ENCODE results near the gene TOGARAM2. TPM values are rescaled to one million over a fixed set of nuclear protein-coding genes. Genes with fewer than 3 reads are reported as not detected.

Gene TOGARAM2
- total RNA-seq, 5 donors from 2014 or later (not counting 1 experiment from before 2014, with no cell fraction given), result 1.7 to 5.2 (median 2.7) TPM

GRCh38 chr2:28956415-28956826 lies 24.7 kb upstream of the TOGARAM2 start:
- ChIA-PET CTCF (interaction anchor here (0.5 to 1.7 kb wide), 9 partner anchors 33 to 240 kb away, joined by 3 to 9 read pairs (median 4); no protein-coding TSS in a partner anchor), POLR2A (no interaction called here)
- H3K4me1 ChIP-seq (ENCODE audit: control insufficient read depth in 1 of 2, extremely low read depth in 1 of 2, insufficient read depth in 2 of 2, low read length in 2 of 2), result peaks cover 0 to 6% of the 10 kb centered on the region in 2 experiments
- no peak overlapping the region for H3K27ac ChIP-seq (ENCODE audit: low read length)
- Mint-ChIP-seq H3K27me3 (peaks cover 0 to 6% of the 10 kb centered on the region in 2 donors), H3K4me1 (peaks cover 7 to 13% (median 11%) of the 10 kb centered on the region in 3 donors), H3K27ac (peak overlapping the region; percentile 31 to 59), H3K4me3 (peak overlapping the region in 2 of 3 donors; percentile 67 to 75), H3K36me3 (no peaks in the 10 kb centered on the region), H3K9me3 (no peaks in the 10 kb centered on the region)
- peaks cover 0 to 9% of the 10 kb centered on the region in 2 experiments for H3K27me3 ChIP-seq (replicated peaks in 1 of 2; ENCODE audit: control insufficient read depth in 2 of 2, extremely low read depth in 1 of 2, insufficient read depth in 2 of 2, low read length in 1 of 2)
- H3K36me3 ChIP-seq (ENCODE audit: control insufficient read depth in 2 of 2, extremely low read depth in 1 of 2, insufficient read depth in 1 of 2, low read length in 1 of 2), result no peaks in the 10 kb centered on the region
- no peaks in the 10 kb centered on the region for H3K9me3 ChIP-seq
- DNase-seq, result peak in 31 of 35 experiments; percentile 4 to 61 (median 34)
- ATAC-seq (replicated peaks in 1 of 4), result peak; percentile 47 to 86 (median 65)
- H3K4me3 ChIP-seq (ENCODE audit: control insufficient read depth in 1 of 2, extremely low read depth in 1 of 2, low read length in 1 of 2), result no peak overlapping the region
- 21% methylated on average over 10 of the region's 11 CpGs for WGBS (ENCODE audit: insufficient coverage)

- H3K9me3 ChIP-seq, result no peaks in the 10 kb centered on the region
- H3K36me3 ChIP-seq (ENCODE audit: control insufficient read depth in 2 of 2, extremely low read depth in 1 of 2, insufficient read depth in 1 of 2, low read length in 1 of 2), result no peaks in the 10 kb centered on the region
- peaks cover 0 to 6% of the 10 kb centered on the region in 2 donors for H3K27me3 Mint-ChIP-seq
- CTCF ChIA-PET, result interaction anchor here (0.5 to 1.7 kb wide), 6 partner anchors 45 to 239 kb away, joined by 3 to 9 read pairs (median 4); no protein-coding TSS in a partner anchor
- POLR2A ChIA-PET, result no interaction called here
- H3K36me3 Mint-ChIP-seq, result no peaks in the 10 kb centered on the region
- no peaks in the 10 kb centered on the region for H3K9me3 Mint-ChIP-seq
- H3K4me3 Mint-ChIP-seq, result peak overlapping the region in 2 of 3 donors; percentile 67 to 75
- ATAC-seq (replicated peaks in 1 of 4) (peak in 1 of 4 experiments; percentile 23), DNase-seq (peak in 5 of 35 experiments; percentile 6 to 33 (median 22))
- H3K4me1 Mint-ChIP-seq, result peaks cover 7 to 13% (median 11%) of the 10 kb centered on the region in 3 donors
- peaks cover 0 to 6% of the 10 kb centered on the region in 2 experiments for H3K4me1 ChIP-seq (ENCODE audit: control insufficient read depth in 1 of 2, extremely low read depth in 1 of 2, insufficient read depth in 2 of 2, low read length in 2 of 2)
- H3K27ac Mint-ChIP-seq, result peak overlapping the region; percentile 12 to 36
- H3K27ac ChIP-seq (ENCODE audit: low read length), result no peak overlapping the region
- H3K27me3 ChIP-seq (replicated peaks in 1 of 2; ENCODE audit: control insufficient read depth in 2 of 2, extremely low read depth in 1 of 2, insufficient read depth in 2 of 2, low read length in 1 of 2), result peaks cover 0 to 9% of the 10 kb centered on the region in 2 experiments
- WGBS (ENCODE audit: insufficient coverage), result 100% methylated on average over 4 of the region's 15 CpGs
- no peak overlapping the region for H3K4me3 ChIP-seq (ENCODE audit: control insufficient read depth in 1 of 2, extremely low read depth in 1 of 2, low read length in 1 of 2)
These were observed 24.2 kb upstream of the TOGARAM2 start for GRCh38 chr2:28956890-28957289.

DNA sequence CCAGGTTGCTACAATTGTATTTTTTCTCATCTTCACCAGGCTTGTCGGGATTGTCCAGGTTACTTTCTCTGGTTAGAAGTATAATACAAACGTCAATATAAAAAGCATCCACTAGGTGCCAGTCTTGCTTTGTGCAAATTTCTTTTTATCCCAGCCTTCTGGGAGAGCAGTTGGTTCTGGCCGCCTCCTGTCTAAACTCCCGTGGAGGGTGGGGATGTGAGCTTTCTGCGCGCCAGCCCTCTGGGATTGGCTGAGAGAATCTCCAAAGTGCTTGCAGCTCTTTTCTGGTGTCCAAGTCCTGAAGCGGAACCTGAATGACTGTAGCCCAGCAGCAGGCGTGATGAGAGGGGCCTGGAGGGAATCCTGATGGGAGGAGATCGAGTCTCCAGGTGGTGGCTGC lies 22.4 kb upstream of the TOGARAM2 start:
- DNase-seq (peak in 23 of 35 experiments; percentile 3 to 76 (median 18)), ATAC-seq (replicated peaks in 1 of 4) (peak; percentile 52 to 75 (median 60))
- 20% methylated on average over 5 of the region's 9 CpGs for WGBS (ENCODE audit: insufficient coverage)
- Mint-ChIP-seq H3K36me3 (no peaks in the 10 kb centered on the region), H3K4me1 (peaks cover 7 to 13% (median 11%) of the 10 kb centered on the region in 3 donors), H3K27me3 (peaks cover 0 to 6% of the 10 kb centered on the region in 2 donors), H3K4me3 (no peak overlapping the region), H3K9me3 (no peaks in the 10 kb centered on the region), H3K27ac (no peak overlapping the region)
- H3K27me3 ChIP-seq (replicated peaks in 1 of 2; ENCODE audit: control insufficient read depth in 2 of 2, extremely low read depth in 1 of 2, insufficient read depth in 2 of 2, low read length in 1 of 2), result peaks cover 0 to 9% of the 10 kb centered on the region in 2 experiments
- no peaks in the 10 kb centered on the region for H3K36me3 ChIP-seq (ENCODE audit: control insufficient read depth in 2 of 2, extremely low read depth in 1 of 2, insufficient read depth in 1 of 2, low read length in 1 of 2)
- H3K9me3 ChIP-seq, result no peaks in the 10 kb centered on the region
- H3K27ac ChIP-seq (ENCODE audit: low read length), result no peak overlapping the region
- CTCF ChIA-PET, result interaction anchor here (0.7 to 1.8 kb wide), 10 partner anchors 52 to 1744 kb away, joined by 3 to 7 read pairs (median 3); no protein-coding TSS in a partner anchor
- H3K4me1 ChIP-seq (ENCODE audit: control insufficient read depth in 1 of 2, extremely low read depth in 1 of 2, insufficient read depth in 2 of 2, low read length in 2 of 2), result peaks cover 0 to 6% of the 10 kb centered on the region in 2 experiments
- no peak overlapping the region for H3K4me3 ChIP-seq (ENCODE audit: control insufficient read depth in 1 of 2, extremely low read depth in 1 of 2, low read length in 1 of 2)
- POLR2A ChIA-PET, result interaction anchor here in 1 of 2 donors (0.7 kb wide), 1 partner anchor 160 kb away, joined by 6 read pairs; no protein-coding TSS in a partner anchor

GRCh38 chr2:28960401-28960800 lies 20.7 kb upstream of the TOGARAM2 start:
- ChIA-PET POLR2A (no interaction called here), CTCF (interaction anchor here in 1 of 2 donors (0.5 kb wide), 1 partner anchor 348 kb away, joined by 3 read pairs; no protein-coding TSS in a partner anchor)
- Histone ChIP-seq H3K27ac (ENCODE audit: low read length) (no peak overlapping the region), H3K4me1 (ENCODE audit: control insufficient read depth in 1 of 2, extremely low read depth in 1 of 2, insufficient read depth in 2 of 2, low read length in 2 of 2) (peaks cover 0 to 6% of the 10 kb centered on the region in 2 experiments), H3K4me3 (ENCODE audit: control insufficient read depth in 1 of 2, extremely low read depth in 1 of 2, low read length in 1 of 2) (no peak overlapping the region), H3K27me3 (replicated peaks in 1 of 2; ENCODE audit: control insufficient read depth in 2 of 2, extremely low read depth in 1 of 2, insufficient read depth in 2 of 2, low read length in 1 of 2) (peaks cover 0 to 4% of the 10 kb centered on the region in 2 experiments), H3K9me3 (no peaks in the 10 kb centered on the region), H3K36me3 (ENCODE audit: control insufficient read depth in 2 of 2, extremely low read depth in 1 of 2, insufficient read depth in 1 of 2, low read length in 1 of 2) (no peaks in the 10 kb centered on the region)
- H3K27ac Mint-ChIP-seq, result no peak overlapping the region
- H3K9me3 Mint-ChIP-seq, result no peaks in the 10 kb centered on the region
- H3K36me3 Mint-ChIP-seq, result no peaks in the 10 kb centered on the region
- DNase-seq (no peak), ATAC-seq (replicated peaks in 1 of 4) (no peak)
- no peak overlapping the region for H3K4me3 Mint-ChIP-seq
- H3K4me1 Mint-ChIP-seq, result peaks cover 7 to 13% (median 11%) of the 10 kb centered on the region in 3 donors
- peaks cover 0 to 6% of the 10 kb centered on the region in 2 donors for H3K27me3 Mint-ChIP-seq
- 74% methylated on average over 2 of the region's 5 CpGs for WGBS (ENCODE audit: insufficient coverage)

DNA sequence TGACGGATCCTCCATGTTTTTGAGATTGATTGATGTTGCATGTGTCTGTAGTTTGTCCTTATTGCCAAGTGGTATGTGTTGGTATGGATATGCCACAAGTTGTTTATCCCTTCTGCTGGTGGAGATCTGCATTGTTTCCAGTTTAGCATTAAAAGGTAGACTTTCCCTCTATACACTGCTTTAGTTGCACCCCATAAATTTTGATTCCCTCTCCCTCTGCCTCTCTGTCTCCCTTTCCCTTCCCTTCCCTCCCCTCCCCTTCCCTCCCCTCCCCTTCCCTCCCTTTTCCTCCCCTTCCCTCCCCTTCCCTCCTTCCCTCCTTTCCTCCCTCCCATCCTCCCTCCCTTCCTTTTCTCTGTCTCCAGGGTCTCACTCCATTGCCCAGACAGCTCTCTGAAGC lies 18.6 kb upstream of the TOGARAM2 start:
- no peak overlapping the region for H3K27ac Mint-ChIP-seq
- H3K36me3 ChIP-seq (ENCODE audit: control insufficient read depth in 2 of 2, extremely low read depth in 1 of 2, insufficient read depth in 1 of 2, low read length in 1 of 2), result no peaks in the 10 kb centered on the region
- no peak overlapping the region for H3K4me3 Mint-ChIP-seq
- CTCF ChIA-PET, result no interaction called here
- H3K27me3 ChIP-seq (replicated peaks in 1 of 2; ENCODE audit: control insufficient read depth in 2 of 2, extremely low read depth in 1 of 2, insufficient read depth in 2 of 2, low read length in 1 of 2), result no peaks in the 10 kb centered on the region
- H3K9me3 Mint-ChIP-seq, result no peaks in the 10 kb centered on the region
- H3K4me1 ChIP-seq (ENCODE audit: control insufficient read depth in 1 of 2, extremely low read depth in 1 of 2, insufficient read depth in 2 of 2, low read length in 2 of 2), result peaks cover 0 to 6% of the 10 kb centered on the region in 2 experiments
- H3K4me3 ChIP-seq (ENCODE audit: control insufficient read depth in 1 of 2, extremely low read depth in 1 of 2, low read length in 1 of 2), result no peak overlapping the region
- DNase-seq (no peak), ATAC-seq (replicated peaks in 1 of 4) (no peak)
- H3K27me3 Mint-ChIP-seq, result peaks cover 0 to 4% of the 10 kb centered on the region in 2 donors
- H3K9me3 ChIP-seq, result no peaks in the 10 kb centered on the region
- POLR2A ChIA-PET, result no interaction called here
- no peak overlapping the region for H3K27ac ChIP-seq (ENCODE audit: low read length)
- WGBS (ENCODE audit: insufficient coverage), result 100% methylated on average over 1 of the region's 1 CpG
- no peaks in the 10 kb centered on the region for H3K36me3 Mint-ChIP-seq
- peaks cover under 1 to 7% (median 2%) of the 10 kb centered on the region in 3 donors for H3K4me1 Mint-ChIP-seq

DNA sequence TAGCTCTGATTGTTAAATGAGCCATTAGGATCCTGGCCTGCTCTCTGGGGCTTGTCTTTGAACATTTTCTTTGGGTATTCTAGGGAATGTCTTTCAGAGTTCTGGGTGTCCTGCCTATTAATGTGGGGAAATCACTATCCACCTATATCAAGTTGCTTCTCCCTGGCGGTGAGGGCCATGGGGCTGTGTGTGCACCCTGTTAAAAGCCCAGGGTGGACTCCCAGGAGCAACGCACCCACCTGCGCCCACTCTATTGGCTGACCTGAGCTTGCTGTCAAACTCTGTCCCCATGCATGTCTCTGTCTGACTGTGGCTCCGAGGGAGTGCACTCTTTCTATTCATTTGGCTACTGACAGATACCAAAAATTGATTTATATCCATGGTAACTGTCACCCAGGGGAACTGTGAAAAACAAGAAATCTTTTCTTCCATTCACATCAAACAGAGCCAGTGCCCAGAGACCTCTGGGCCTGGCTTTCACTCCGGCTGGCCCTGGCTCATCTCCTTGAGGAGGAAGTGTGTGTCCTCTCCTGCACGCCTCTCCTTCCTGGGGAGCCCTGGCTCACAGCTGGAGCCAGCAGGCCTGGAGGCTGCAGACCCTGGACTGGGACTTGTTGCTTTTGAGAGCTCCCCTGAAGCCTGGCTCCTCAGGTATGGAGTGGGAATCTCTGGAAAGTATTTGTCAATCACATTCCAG lies 10.5 kb upstream of the TOGARAM2 start:
- Histone ChIP-seq H3K27ac (ENCODE audit: low read length) (no peak overlapping the region), H3K4me1 (ENCODE audit: control insufficient read depth in 1 of 2, extremely low read depth in 1 of 2, insufficient read depth in 2 of 2, low read length in 2 of 2) (peaks cover 0 to 8% of the 10 kb centered on the region in 2 experiments), H3K4me3 (ENCODE audit: control insufficient read depth in 1 of 2, extremely low read depth in 1 of 2, low read length in 1 of 2) (no peak overlapping the region), H3K27me3 (replicated peaks in 1 of 2; ENCODE audit: control insufficient read depth in 2 of 2, extremely low read depth in 1 of 2, insufficient read depth in 2 of 2, low read length in 1 of 2) (no peaks in the 10 kb centered on the region), H3K9me3 (no peaks in the 10 kb centered on the region), H3K36me3 (ENCODE audit: control insufficient read depth in 2 of 2, extremely low read depth in 1 of 2, insufficient read depth in 1 of 2, low read length in 1 of 2) (no peaks in the 10 kb centered on the region)
- Mint-ChIP-seq H3K36me3 (no peaks in the 10 kb centered on the region), H3K27me3 (peaks cover 0 to 2% of the 10 kb centered on the region in 2 donors), H3K27ac (no peak overlapping the region), H3K9me3 (no peaks in the 10 kb centered on the region), H3K4me1 (peaks cover 4 to 15% (median 13%) of the 10 kb centered on the region in 3 donors), H3K4me3 (no peak overlapping the region)
- WGBS (ENCODE audit: insufficient coverage), result 86% methylated on average over 6 of the region's 6 CpGs
- CTCF ChIA-PET, result no interaction called here
- DNase-seq (no peak), ATAC-seq (replicated peaks in 1 of 4) (no peak)
- POLR2A ChIA-PET, result no interaction called here
